ENCODE measurements around the gene UGT2B15. TPM values are rescaled to one million over a fixed set of nuclear protein-coding genes. Genes with fewer than 3 reads are reported as not detected.
A peak's percentile ranks its signal among the peaks of the same experiment; 100 is the strongest.
"Not testable (repeated sequence)": the region's sequence is repeated elsewhere in the genome, so short reads cannot be mapped to it uniquely, and the experiment has no call there.

The UGT2B15 gene
- total RNA-seq, 2 donors from 2014 or later = 14.0 to 15.5 TPM

GRCh38 chr4:68691186-68691585, 20.7 kb upstream of the UGT2B15 start:
- 78 to 83% methylated on average over 3 of the region's 3 CpGs for WGBS, 2 donors

GRCh38 chr4:68683034-68683433, 12.6 kb upstream of the UGT2B15 start:
- 57 to 69% methylated on average over 5 of the region's 5 CpGs for WGBS, 2 donors
- Histone ChIP-seq H3K4me3 (no peak overlapping the region), H3K36me3 (replicated peaks in 1 of 2; ENCODE audit: insufficient read depth in 1 of 2, low read depth in 2 of 2) (no peaks in the 10 kb centered on the region), H3K9me3 (no peaks in the 10 kb centered on the region), H3K4me1 (no peaks in the 10 kb centered on the region), H3K27me3 (no peaks in the 10 kb centered on the region), H3K27ac (peak overlapping the region in 1 of 4 donors; percentile 23)
- TF ChIP-seq CTCF (IDR thresholded peaks at IDR 0.05) (no peak), POLR2A (IDR thresholded peaks at IDR 0.05) (no peak)
- ATAC-seq (no peak), DNase-seq (peak in 1 of 4 donors; percentile 75)
- intact Hi-C loops (cut with DNase I) = no loop called here

More at GRCh38 chr4:68691186-68691585, 20.7 kb upstream of the UGT2B15 start:
- Histone ChIP-seq H3K36me3 (replicated peaks in 1 of 2; ENCODE audit: insufficient read depth in 1 of 2, low read depth in 2 of 2) (no peaks in the 10 kb centered on the region), H3K27ac (no peak overlapping the region), H3K4me1 (no peaks in the 10 kb centered on the region), H3K27me3 (no peaks in the 10 kb centered on the region), H3K9me3 (peaks cover 0 to 5% (median 0%) of the 10 kb centered on the region in 3 donors), H3K4me3 (no peak overlapping the region)
- DNase-seq = no peak
- TF ChIP-seq POLR2A (IDR thresholded peaks at IDR 0.05) (no peak), CTCF (IDR thresholded peaks at IDR 0.05) (no peak)
- intact Hi-C loops (cut with DNase I) = no loop called here
- ATAC-seq = no peak

DNA sequence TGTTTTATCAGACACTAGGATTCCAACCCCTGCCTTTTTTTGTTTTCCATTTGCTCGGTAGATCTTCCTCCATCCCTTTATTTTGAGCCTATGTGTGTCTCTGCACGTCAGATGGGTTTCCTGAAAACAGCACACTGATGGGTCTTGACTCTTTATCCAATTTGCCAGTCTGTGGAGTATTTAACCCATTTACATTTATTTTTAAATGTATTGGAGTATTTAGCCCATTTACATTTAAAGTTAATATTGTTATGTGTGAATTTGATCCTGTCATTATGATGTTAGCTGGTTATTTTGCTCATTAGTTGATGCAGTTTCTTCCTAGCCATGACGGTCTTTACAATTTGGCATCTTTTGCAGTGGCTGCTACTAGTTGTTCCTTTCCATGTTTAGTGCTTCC, 10.8 kb upstream of the UGT2B15 start:
- H3K36me3 ChIP-seq (replicated peaks in 1 of 2; ENCODE audit: insufficient read depth in 1 of 2, low read depth in 2 of 2); intact Hi-C loops (cut with DNase I); ATAC-seq; H3K27ac ChIP-seq; DNase-seq; H3K4me3 ChIP-seq; H3K27me3 ChIP-seq; H3K4me1 ChIP-seq; H3K9me3 ChIP-seq: not testable (repeated sequence)
- 93 to 98% methylated on average over 3 of the region's 3 CpGs for WGBS, 2 donors

- H3K4me1 ChIP-seq = peaks cover 30% of the 10 kb centered on the region
- TF ChIP-seq CTCF (IDR thresholded peaks at IDR 0.05) = no peak
- TF ChIP-seq POLR2A (IDR thresholded peaks at IDR 0.05) = no peak
- no peaks in the 10 kb centered on the region for H3K36me3 ChIP-seq (replicated peaks in 1 of 2; ENCODE audit: insufficient read depth in 1 of 2, low read depth in 2 of 2)
- intact Hi-C loops (cut with DNase I) = no loop called here
- ATAC-seq = no peak
- H3K9me3 ChIP-seq = no peaks in the 10 kb centered on the region
- H3K27ac ChIP-seq = no peak overlapping the region
- no peaks in the 10 kb centered on the region for H3K27me3 ChIP-seq
- DNase-seq = no peak
- H3K4me3 ChIP-seq = no peak overlapping the region
- 94 to 97% methylated on average over 7 of the region's 7 CpGs for WGBS, 2 donors
Measured at GRCh38 chr4:68673143-68673542, 2.7 kb upstream of the UGT2B15 start.

DNA sequence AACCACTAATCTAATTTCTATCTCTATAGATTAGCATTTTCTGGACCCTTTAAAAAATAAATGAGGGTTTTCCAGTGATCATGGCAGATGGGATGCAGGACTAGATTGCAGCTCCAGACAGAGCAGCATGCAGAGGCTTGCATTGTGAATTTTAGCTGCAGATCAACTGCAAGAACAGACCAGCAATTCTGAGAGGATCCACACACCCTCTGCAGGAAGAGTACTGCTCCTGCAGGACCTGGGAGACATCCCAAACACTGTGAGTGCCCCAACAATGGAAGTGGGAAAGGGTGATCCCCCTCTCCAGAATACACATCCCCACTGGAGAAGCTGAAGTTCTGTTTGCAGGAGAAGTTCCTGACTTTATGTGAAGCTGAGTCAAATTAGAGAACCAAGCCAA, 765 bp upstream of the UGT2B15 start:
- H3K27me3 ChIP-seq; H3K9me3 ChIP-seq; intact Hi-C loops (cut with DNase I); H3K4me3 ChIP-seq; H3K36me3 ChIP-seq (replicated peaks in 1 of 2; ENCODE audit: insufficient read depth in 1 of 2, low read depth in 2 of 2): not testable (repeated sequence)
- peaks cover 30% of the 10 kb centered on the region for H3K4me1 ChIP-seq
- peak overlapping the region in 2 of 4 donors; percentile 24 to 25 for H3K27ac ChIP-seq
- DNase-seq (peak in 1 of 4 donors; percentile 22), ATAC-seq (peak; percentile 57)
- TF ChIP-seq CTCF (IDR thresholded peaks at IDR 0.05) = peak in 2 of 7 experiments; percentile 18 to 34

DNA sequence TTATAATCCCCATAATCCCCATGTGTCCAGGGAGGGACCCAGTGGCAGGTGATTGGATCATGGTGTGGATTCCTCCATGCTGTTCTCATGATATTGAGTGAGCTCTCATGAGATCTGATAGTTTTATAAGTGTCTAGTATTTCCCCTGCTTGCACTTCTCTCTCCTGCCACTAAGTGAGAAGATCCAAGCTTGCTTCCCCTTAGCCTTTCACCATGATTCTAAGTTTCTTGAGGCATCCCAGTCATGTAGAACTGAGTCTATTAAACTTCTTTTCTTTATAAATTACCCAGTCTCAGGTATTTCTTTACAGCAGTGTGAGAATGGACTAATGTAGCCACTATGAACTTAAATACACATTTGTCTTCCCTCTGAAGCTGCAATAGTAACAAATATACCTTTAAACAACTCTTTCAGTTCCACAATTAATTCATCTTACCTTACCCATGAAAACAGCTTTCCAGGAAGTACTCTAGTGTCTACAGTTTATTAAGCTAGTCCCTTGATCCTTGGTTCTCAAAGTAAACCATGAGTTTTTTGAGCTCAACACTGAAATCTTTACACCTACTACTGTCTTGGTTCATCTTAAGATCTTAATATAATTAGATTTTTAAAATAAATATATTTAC, 1.8 kb downstream of the UGT2B15 start:
- ATAC-seq; H3K4me3 ChIP-seq; intact Hi-C loops (cut with DNase I); DNase-seq; H3K9me3 ChIP-seq; H3K27ac ChIP-seq; H3K27me3 ChIP-seq; H3K36me3 ChIP-seq (replicated peaks in 1 of 2; ENCODE audit: insufficient read depth in 1 of 2, low read depth in 2 of 2): not testable (repeated sequence)
- H3K4me1 ChIP-seq = peaks cover 30% of the 10 kb centered on the region

GRCh38 chr4:68667551-68667950, 2.9 kb downstream of the UGT2B15 start:
- H3K27ac ChIP-seq; H3K4me3 ChIP-seq; DNase-seq; ATAC-seq; H3K36me3 ChIP-seq (replicated peaks in 1 of 2; ENCODE audit: insufficient read depth in 1 of 2, low read depth in 2 of 2); H3K27me3 ChIP-seq; intact Hi-C loops (cut with DNase I); H3K9me3 ChIP-seq: not testable (repeated sequence)
- H3K4me1 ChIP-seq = peaks cover 30% of the 10 kb centered on the region

- H3K27me3 ChIP-seq; intact Hi-C loops (cut with DNase I); H3K4me1 ChIP-seq; H3K27ac ChIP-seq; H3K9me3 ChIP-seq; ATAC-seq; H3K36me3 ChIP-seq (replicated peaks in 1 of 2; ENCODE audit: insufficient read depth in 1 of 2, low read depth in 2 of 2); H3K4me3 ChIP-seq; DNase-seq: not testable (repeated sequence)
- WGBS, 2 donors = 80 to 96% methylated on average over 3 of the region's 3 CpGs
Measured at GRCh38 chr4:68664721-68665120, 5.7 kb downstream of the UGT2B15 start.

All from body of pancreas (tissue), 4 donors.